ENCODE data around the gene FCRL3. TPM values are rescaled to one million over a fixed set of nuclear protein-coding genes. Genes with fewer than 3 reads are reported as not detected.

FCRL3 gene
- total RNA-seq, 1 donor from 2014 or later: 0.10 TPM

- DNase-seq: no peak
These were observed 17.7 kb downstream of the FCRL3 start for GRCh38 chr1:157682710-157683437.

GRCh38 chr1:157678721-157679120 lies 21.8 kb downstream of the FCRL3 start:
- DNase-seq: no peak

- DNase-seq: no peak
These were observed 27.6 kb downstream of the FCRL3 start for GRCh38 chr1:157673008-157673407.

- no peak for DNase-seq
These were observed 28.7 kb downstream of the FCRL3 start for GRCh38 chr1:157671895-157672294.

- no peak for DNase-seq
These were observed 40.9 kb downstream of the FCRL3 start for GRCh38 chr1:157659576-157660247.

- no peak for DNase-seq
These were observed 42.0 kb downstream of the FCRL3 start for GRCh38 chr1:157658571-157658970.

- no peak for DNase-seq
These were observed 47.1 kb downstream of the FCRL3 start for GRCh38 chr1:157653494-157653873.

- DNase-seq: no peak
These were observed 47.6 kb downstream of the FCRL3 start for GRCh38 chr1:157652859-157653493.

- DNase-seq: no peak
These were observed 52.3 kb downstream of the FCRL3 start for GRCh38 chr1:157648317-157648716.

- no peak for DNase-seq
These were observed 54.4 kb downstream of the FCRL3 start for GRCh38 chr1:157646144-157646543.

GRCh38 chr1:157641177-157641576 lies 59.4 kb downstream of the FCRL3 start:
- no peak for DNase-seq

- DNase-seq: no peak
These were observed 60.8 kb downstream of the FCRL3 start for GRCh38 chr1:157639800-157640199.

GRCh38 chr1:157628773-157629172 lies 71.8 kb downstream of the FCRL3 start:
- no peak for DNase-seq

Other genes starting within 250 kb of the FCRL3 start
- gene FCRL5, start 148.3 kb downstream of the FCRL3 start, total RNA-seq: 0.10 TPM
- gene FCRL4, start 102.7 kb downstream of the FCRL3 start, total RNA-seq: not detected
- gene FCRL2, start 76.4 kb upstream of the FCRL3 start, total RNA-seq: 0.20 TPM
- gene FCRL1, start 119.4 kb upstream of the FCRL3 start, total RNA-seq: 0.39 TPM
- 0.39 TPM for gene CD5L, start 141.0 kb upstream of the FCRL3 start, total RNA-seq

Measured in skin of body (tissue), 2 donors.